Measurements from ENCODE around the gene DHRS9.

The DHRS9 gene

DNA sequence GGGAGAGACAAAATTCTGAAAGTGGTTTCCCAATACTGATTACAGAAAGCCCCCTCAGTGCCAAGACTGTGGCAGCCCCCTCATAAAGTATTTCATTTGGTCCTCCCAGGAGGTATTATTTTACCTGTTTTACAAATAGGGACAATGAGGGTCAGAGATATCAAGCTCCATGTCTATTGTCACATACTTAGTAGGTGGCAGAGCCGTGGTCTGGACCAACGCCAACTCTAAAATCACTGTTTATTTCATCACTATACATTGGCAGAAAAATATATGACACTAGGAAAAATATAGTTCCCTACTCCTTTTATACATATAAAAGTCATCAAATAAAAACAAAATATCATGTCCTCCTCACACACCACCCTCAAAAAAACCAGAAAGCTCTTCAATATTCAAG is 68.6 kb downstream of the DHRS9 start:
- no peak for DNase-seq

DNA sequence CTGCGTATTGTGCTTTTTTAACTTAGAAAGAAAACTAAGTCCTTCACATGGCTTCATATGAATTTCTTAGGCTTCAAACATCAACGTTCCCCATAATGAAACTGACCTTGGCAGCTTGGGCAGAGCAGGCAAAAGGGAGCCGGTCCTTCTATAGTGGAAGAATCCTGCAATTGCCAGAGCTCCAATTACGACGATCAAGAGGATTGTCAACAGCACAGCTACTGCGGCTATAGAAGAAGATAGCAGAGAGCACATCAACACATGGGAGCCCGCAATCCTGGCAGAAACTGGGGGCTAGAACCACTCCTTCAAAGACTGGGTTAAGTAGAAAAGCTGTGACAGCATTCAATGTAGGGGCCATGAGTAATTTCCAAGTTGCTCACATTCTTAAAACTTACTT is 69.8 kb downstream of the DHRS9 start:
- no peak for DNase-seq

- DNase-seq: no peak
These were observed 70.8 kb downstream of the DHRS9 start for GRCh38 chr2:169139993-169140767.

- DNase-seq: peak; percentile 77
These were observed 72.5 kb downstream of the DHRS9 start for GRCh38 chr2:169141713-169142352.

DNA sequence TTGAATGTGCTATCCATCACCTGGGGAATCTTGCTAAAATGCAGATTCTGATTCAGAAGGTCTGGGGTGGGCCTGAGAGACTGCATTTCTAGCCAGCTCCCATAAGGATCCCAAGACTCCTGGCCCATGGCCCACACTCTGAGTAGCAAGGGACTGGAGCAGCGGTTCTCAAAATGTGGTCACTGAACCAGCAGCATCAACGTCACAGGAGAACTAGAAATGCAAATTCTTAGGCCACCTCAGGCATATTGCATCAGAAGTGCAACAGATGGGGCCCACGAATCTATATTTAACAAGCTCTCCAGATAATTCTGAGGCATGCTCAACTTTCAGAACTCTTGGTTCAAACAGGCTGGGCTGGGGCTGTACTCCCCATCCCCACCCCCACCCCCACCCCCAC is 74.6 kb downstream of the DHRS9 start:
- no peak for DNase-seq

Data from activated effector memory CD4-positive, alpha-beta T cell treated with anti-CD3 and anti-CD28 coated beads, Interleukin-2, amount 50 U/mL, for 16 hours (primary cell).